Measurements from ENCODE around the gene TANK. TPM values are rescaled to one million over a fixed set of nuclear protein-coding genes. Genes with fewer than 3 reads are reported as not detected.
A peak's percentile ranks its signal among the peaks of the same experiment; 100 is the strongest.

The TANK gene
- total and polyA plus RNA-seq, 8 donors = 12.2 to 140 (median 46.1) TPM

DNA sequence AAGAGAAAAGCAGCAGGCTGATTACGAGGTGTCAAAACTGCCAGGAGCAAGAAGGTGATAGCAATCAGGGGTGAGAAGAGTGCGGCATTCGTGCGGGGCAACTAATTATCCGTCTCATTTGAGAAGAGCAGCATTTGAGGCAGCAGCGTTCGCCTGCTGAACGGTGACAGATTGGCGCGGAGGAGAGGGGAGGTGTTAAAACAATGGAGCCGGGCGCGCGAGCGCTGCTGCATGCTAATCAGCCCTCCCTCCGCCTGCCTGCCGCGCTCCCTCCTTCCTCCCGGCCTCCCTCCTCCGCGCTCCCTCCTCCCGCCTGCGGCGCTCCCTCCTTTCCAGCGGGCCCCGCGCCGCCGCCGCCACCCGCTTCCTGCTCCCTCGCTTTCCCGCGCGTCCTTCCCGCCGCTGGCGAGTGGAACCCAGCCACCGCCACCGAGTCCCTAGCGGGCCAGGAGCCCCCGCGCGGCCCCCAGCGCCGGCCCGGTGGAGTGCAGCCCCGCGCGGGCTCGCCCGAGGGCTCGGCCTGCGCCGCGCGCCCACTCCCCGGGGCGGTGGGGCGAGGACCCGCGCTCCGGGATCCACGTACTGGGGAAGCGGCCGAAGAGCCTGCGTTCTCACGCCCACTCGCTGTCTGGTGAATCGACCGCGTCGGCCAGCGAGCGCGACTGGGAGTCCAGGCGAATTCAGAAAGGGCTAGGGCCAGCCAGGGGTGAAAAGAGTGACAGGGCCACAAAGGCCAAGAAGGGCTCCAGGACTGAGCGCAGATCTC is 78.5 kb downstream of the TANK start:
- Histone ChIP-seq H3K4me3 (peak overlapping the region; percentile 52 to 75 (median 65)), H3K4me1 (peaks cover 0 to 27% (median 20%) of the 10 kb centered on the region in 4 donors), H3K27ac (peak overlapping the region in 2 of 5 donors; percentile 77 to 78), H3K27me3 (no peaks in the 10 kb centered on the region), H3K9me3 (no peaks in the 10 kb centered on the region), H3K36me3 (peaks cover 0 to 9% (median 3%) of the 10 kb centered on the region in 4 donors)
- intact Hi-C loops (cut with DNase I; ENCODE audit: low total_unique reads) = no loop called here
- DNase-seq = peak; percentile 69 to 88
- WGBS, 5 donors = 2 to 3% (median 2%) methylated on average over 26 to 78 of the region's 78 CpGs
- TF ChIP-seq POLR2A (IDR thresholded peaks at IDR 0.05) = no peak
- TF ChIP-seq EP300 (IDR thresholded peaks at IDR 0.05) = no peak
- TF ChIP-seq POLR2AphosphoS5 (IDR thresholded peaks at IDR 0.05) = no peak
- TF ChIP-seq, protein P1, sequence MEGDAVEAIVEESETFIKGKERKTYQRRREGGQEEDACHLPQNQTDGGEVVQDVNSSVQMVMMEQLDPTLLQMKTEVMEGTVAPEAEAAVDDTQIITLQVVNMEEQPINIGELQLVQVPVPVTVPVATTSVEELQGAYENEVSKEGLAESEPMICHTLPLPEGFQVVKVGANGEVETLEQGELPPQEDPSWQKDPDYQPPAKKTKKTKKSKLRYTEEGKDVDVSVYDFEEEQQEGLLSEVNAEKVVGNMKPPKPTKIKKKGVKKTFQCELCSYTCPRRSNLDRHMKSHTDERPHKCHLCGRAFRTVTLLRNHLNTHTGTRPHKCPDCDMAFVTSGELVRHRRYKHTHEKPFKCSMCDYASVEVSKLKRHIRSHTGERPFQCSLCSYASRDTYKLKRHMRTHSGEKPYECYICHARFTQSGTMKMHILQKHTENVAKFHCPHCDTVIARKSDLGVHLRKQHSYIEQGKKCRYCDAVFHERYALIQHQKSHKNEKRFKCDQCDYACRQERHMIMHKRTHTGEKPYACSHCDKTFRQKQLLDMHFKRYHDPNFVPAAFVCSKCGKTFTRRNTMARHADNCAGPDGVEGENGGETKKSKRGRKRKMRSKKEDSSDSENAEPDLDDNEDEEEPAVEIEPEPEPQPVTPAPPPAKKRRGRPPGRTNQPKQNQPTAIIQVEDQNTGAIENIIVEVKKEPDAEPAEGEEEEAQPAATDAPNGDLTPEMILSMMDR (IDR thresholded peaks at IDR 0.05) = no peak

GRCh38 chr2:161239326-161240109 is 79.3 kb downstream of the TANK start:
- no peaks in the 10 kb centered on the region for H3K9me3 ChIP-seq
- H3K27me3 ChIP-seq = peaks cover 0 to 2% (median 0%) of the 10 kb centered on the region in 3 donors
- 78 to 92% (median 89%) methylated on average over 46 to 47 of the region's 47 CpGs for WGBS, 5 donors
- TF ChIP-seq EP300 (IDR thresholded peaks at IDR 0.05) (no peak), POLR2AphosphoS5 (IDR thresholded peaks at IDR 0.05) (no peak), POLR2A (IDR thresholded peaks at IDR 0.05) (no peak)
- TF ChIP-seq, protein P1 (IDR thresholded peaks at IDR 0.05) = no peak
- H3K4me3 ChIP-seq = peak overlapping the region; percentile 52 to 75 (median 65)
- peaks cover 0 to 27% (median 20%) of the 10 kb centered on the region in 4 donors for H3K4me1 ChIP-seq
- peaks cover 0 to 9% (median 3%) of the 10 kb centered on the region in 4 donors for H3K36me3 ChIP-seq
- intact Hi-C loops (cut with DNase I; ENCODE audit: low total_unique reads) = no loop called here
- H3K27ac ChIP-seq = peak overlapping the region in 2 of 5 donors; percentile 77 to 78
- no peak for DNase-seq

GRCh38 chr2:161241894-161242293 is 81.7 kb downstream of the TANK start:
- H3K4me1 ChIP-seq = peaks cover 0 to 32% (median 19%) of the 10 kb centered on the region in 4 donors
- peaks cover 0 to 14% (median 0%) of the 10 kb centered on the region in 3 donors for H3K27me3 ChIP-seq
- DNase-seq = no peak
- WGBS, 5 donors = 50 to 72% (median 65%) methylated on average over 1 of the region's 1 CpG
- H3K4me3 ChIP-seq = no peak overlapping the region
- H3K9me3 ChIP-seq = no peaks in the 10 kb centered on the region
- no peaks in the 10 kb centered on the region for H3K36me3 ChIP-seq
- TF ChIP-seq EP300 (IDR thresholded peaks at IDR 0.05) (no peak), POLR2AphosphoS5 (IDR thresholded peaks at IDR 0.05) (no peak), POLR2A (IDR thresholded peaks at IDR 0.05) (no peak)
- TF ChIP-seq, protein P1 (IDR thresholded peaks at IDR 0.05) = no peak
- intact Hi-C loops (cut with DNase I; ENCODE audit: low total_unique reads) = no loop called here
- H3K27ac ChIP-seq = no peak overlapping the region

- no peak overlapping the region for H3K4me3 ChIP-seq
- H3K27me3 ChIP-seq = peaks cover 0 to 14% (median 0%) of the 10 kb centered on the region in 3 donors
- no peaks in the 10 kb centered on the region for H3K36me3 ChIP-seq
- H3K9me3 ChIP-seq = no peaks in the 10 kb centered on the region
- no peak for TF ChIP-seq POLR2A (IDR thresholded peaks at IDR 0.05)
- TF ChIP-seq EP300 (IDR thresholded peaks at IDR 0.05) = no peak
- TF ChIP-seq POLR2AphosphoS5 (IDR thresholded peaks at IDR 0.05) = no peak
- TF ChIP-seq, protein P1 (IDR thresholded peaks at IDR 0.05) = no peak
- H3K4me1 ChIP-seq = peaks cover 0 to 18% (median 6%) of the 10 kb centered on the region in 4 donors
- WGBS, 5 donors = 79 to 86% (median 83%) methylated on average over 3 of the region's 3 CpGs
- intact Hi-C loops (cut with DNase I; ENCODE audit: low total_unique reads) = no loop called here
- peak overlapping the region in 1 of 5 donors; percentile 10 for H3K27ac ChIP-seq
- DNase-seq = no peak
Measured at GRCh38 chr2:161243312-161243711, 83.1 kb downstream of the TANK start.

Measured in stomach (tissue), 9 donors.